Measurements from ENCODE around the gene FSD1.

GRCh38 chr19:4346020-4346383, 41.6 kb downstream of the FSD1 start:
- TF ChIP-seq CTCF (IDR thresholded peaks at IDR 0.05; ENCODE audit: low read length) = no peak
- no peak for TF ChIP-seq EZH2 (IDR thresholded peaks at IDR 0.05; ENCODE audit: borderline replicate concordance, low read length)

Measured in OCI-LY1 (cell line).